Calu3 (cell line): ENCODE results near the gene CD177. TPM values are rescaled to one million over a fixed set of nuclear protein-coding genes. Genes with fewer than 3 reads are reported as not detected.
"Not testable (repeated sequence)": the region's sequence is repeated elsewhere in the genome, so short reads cannot be mapped to it uniquely, and the experiment has no call there.

Source experiments
- BruUV-seq: library from RNA; stranded (reverse); fragments of 400-500 nt; replicated peaks from 2 replicates; lab custom pipeline; 2021; lab: Mats Ljungman, UMichigan
- CTCF ChIA-PET: fragments of 300-600 bp; sonication (Branson Sonifier 250); formaldehyde crosslinking; loops from one replicate; lab custom pipeline; 2022; ENCODE audit warnings: antibody characterized with exemption; lab: Charles Lee
- DNase-seq: peaks from one replicate; pipeline ENCODE4 v3.0.0; 2022
- H3K27ac Mint-ChIP-seq: one replicate; pipeline ENCODE4 v1.8.0; 2022; ENCODE audit warnings: mixed read lengths; ENCODE audit not compliant: unreplicated experiment
- H3K27me3 Mint-ChIP-seq: one replicate; pipeline ENCODE4 v1.8.0; 2022; ENCODE audit warnings: mixed read lengths; ENCODE audit not compliant: unreplicated experiment
- H3K36me3 Mint-ChIP-seq: one replicate; pipeline ENCODE4 v1.8.0; 2022; ENCODE audit warnings: mild to moderate bottlenecking, moderate library complexity, mixed read lengths; ENCODE audit not compliant: insufficient read depth, unreplicated experiment
- H3K4me1 Mint-ChIP-seq: one replicate; pipeline ENCODE4 v1.8.0; 2022; ENCODE audit warnings: mild to moderate bottlenecking, low read depth, mixed read lengths; ENCODE audit not compliant: unreplicated experiment
- H3K4me3 Mint-ChIP-seq: one replicate; pipeline ENCODE4 v1.8.0; 2022; ENCODE audit warnings: mild to moderate bottlenecking, low read depth, moderate library complexity, mixed read lengths; ENCODE audit not compliant: unreplicated experiment
- H3K9me3 Mint-ChIP-seq: one replicate; pipeline ENCODE4 v1.8.0; 2022; ENCODE audit warnings: low read depth, mixed read lengths; ENCODE audit not compliant: unreplicated experiment
- CTCF ChIP-seq: fragments of 200-600 bp; IDR thresholded peaks from one replicate; pipeline ENCODE4 v1.8.0; 2022; ENCODE audit warnings: antibody characterized with exemption; ENCODE audit not compliant: unreplicated experiment
- intact Hi-C: fragments of 100-400 bp; cut with micrococcal nuclease; formaldehyde crosslinking; loops from one replicate; pipeline ENCODE4 v1.10.0; 2022; ENCODE audit not compliant: unreplicated experiment
- total RNA-seq: library from RNA; stranded (reverse); gene quantifications from 2 replicates; pipeline ENCODE4 v1.2.3, GENCODE V29; 2022

CD177 gene
- total RNA-seq, 1 experiment from 2014 or later: 0.73 TPM

DNA sequence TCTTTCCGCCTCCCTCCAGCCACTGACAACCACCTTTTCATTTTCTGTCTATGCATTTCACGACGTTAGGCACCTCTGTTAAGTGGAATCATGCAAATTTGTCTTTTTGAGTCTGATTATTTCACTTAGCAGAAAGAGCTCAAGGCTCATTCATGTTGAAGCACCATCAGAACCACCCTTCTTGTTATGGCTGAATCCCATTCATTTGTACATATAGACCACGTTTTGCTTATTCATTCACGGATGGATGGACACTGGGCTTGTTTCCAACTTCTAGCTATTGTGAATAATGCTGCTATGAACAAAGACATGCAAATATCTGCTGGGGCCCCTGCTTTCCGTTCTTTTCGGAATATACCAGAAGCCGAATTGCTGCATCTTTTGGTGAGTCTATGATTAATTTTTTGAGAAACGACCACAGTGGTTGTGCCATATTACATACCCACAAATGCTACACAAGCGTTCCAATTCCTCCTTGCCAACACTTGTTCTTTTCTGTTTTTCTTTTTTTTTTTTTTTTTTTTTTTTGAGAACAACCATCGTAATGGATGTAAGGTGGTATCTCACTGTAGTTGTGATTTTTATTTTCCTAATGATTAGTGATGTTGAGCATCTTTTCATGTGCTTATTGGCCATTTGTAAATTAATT, 37.5 kb downstream of the CD177 start:
- DNase-seq, H3K36me3 Mint-ChIP-seq, H3K9me3 Mint-ChIP-seq, BruUV-seq, intact Hi-C loops, H3K27ac Mint-ChIP-seq, CTCF ChIA-PET, H3K4me3 Mint-ChIP-seq, H3K4me1 Mint-ChIP-seq: not testable (repeated sequence)
- H3K27me3 Mint-ChIP-seq: peaks cover 73% of the 10 kb centered on the region

DNA sequence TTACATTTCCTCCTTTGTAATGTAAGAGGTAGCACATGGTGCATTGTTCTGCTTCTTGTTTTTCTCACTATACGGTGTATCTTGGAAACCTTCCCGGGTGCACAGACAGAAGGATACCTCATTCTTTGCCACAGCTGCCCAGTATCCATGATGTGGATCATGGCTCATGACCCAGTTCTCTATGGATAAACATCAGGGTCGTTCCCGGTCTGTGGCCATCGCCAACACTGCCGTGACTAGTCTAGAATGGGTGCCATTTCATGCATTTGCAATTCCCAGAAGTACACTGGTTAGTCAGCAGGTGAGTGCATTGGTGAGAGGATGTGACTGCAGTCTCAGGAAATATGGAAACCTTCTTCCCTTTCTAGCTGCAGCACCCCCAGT, 38.1 kb downstream of the CD177 start:
- intact Hi-C loops, BruUV-seq, H3K4me1 Mint-ChIP-seq, H3K36me3 Mint-ChIP-seq, H3K27ac Mint-ChIP-seq, DNase-seq, H3K4me3 Mint-ChIP-seq, CTCF ChIA-PET, H3K9me3 Mint-ChIP-seq: not testable (repeated sequence)
- peaks cover 78% of the 10 kb centered on the region for H3K27me3 Mint-ChIP-seq

GRCh38 chr19:43393501-43393900, 40.0 kb downstream of the CD177 start:
- H3K4me3 Mint-ChIP-seq, DNase-seq, H3K4me1 Mint-ChIP-seq, H3K36me3 Mint-ChIP-seq, H3K27ac Mint-ChIP-seq, BruUV-seq, intact Hi-C loops, CTCF ChIA-PET, H3K9me3 Mint-ChIP-seq: not testable (repeated sequence)
- peaks cover 76% of the 10 kb centered on the region for H3K27me3 Mint-ChIP-seq

- Mint-ChIP-seq H3K36me3 (no peaks in the 10 kb centered on the region), H3K4me3 (no peak overlapping the region), H3K9me3 (no peaks in the 10 kb centered on the region), H3K27me3 (peaks cover 74% of the 10 kb centered on the region), H3K4me1 (no peaks in the 10 kb centered on the region), H3K27ac (no peak overlapping the region)
- no peak for TF ChIP-seq CTCF
- intact Hi-C loops: no loop called here
- CTCF ChIA-PET: no interaction called here
- no peak for DNase-seq
- no TSS peak for BruUV-seq
Measured at GRCh38 chr19:43395561-43395960, 42.1 kb downstream of the CD177 start.

DNA sequence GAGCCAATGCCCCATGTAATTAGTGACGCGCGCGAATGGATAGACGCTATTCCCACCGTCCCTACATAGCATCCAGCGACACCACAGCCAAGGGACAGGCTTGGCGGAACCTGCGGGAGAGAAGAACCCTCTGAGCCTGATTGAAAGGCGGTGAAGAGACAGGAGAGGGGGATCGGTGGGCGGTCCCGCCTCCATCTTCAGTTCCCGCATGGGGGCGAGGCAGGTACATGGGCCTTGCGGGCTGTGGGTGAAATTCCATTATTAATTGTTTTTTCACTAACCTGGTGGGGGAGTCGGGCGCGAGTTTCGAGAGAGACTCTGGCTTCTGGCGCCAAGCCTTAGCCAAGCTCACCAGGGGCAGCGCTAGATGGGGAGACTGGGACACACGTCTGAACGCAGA, 52.8 kb downstream of the CD177 start:
- Mint-ChIP-seq H3K4me1 (no peaks in the 10 kb centered on the region), H3K27me3 (peaks cover 21% of the 10 kb centered on the region), H3K27ac (no peak overlapping the region), H3K4me3 (no peak overlapping the region), H3K36me3 (no peaks in the 10 kb centered on the region), H3K9me3 (no peaks in the 10 kb centered on the region)
- CTCF ChIA-PET: no interaction called here
- no peak for TF ChIP-seq CTCF
- BruUV-seq: no TSS peak
- intact Hi-C loops: no loop called here
- no peak for DNase-seq
